DND-41 (cell line): Measurements from ENCODE around the gene ROCK1.
"Not testable (repeated sequence)": the region's sequence is repeated elsewhere in the genome, so short reads cannot be mapped to it uniquely, and the experiment has no call there.

ENCODE experiments used
- EZH2 ChIP-seq: IDR thresholded peaks from 3 replicates; pipeline ENCODE4 v1.6.1; 2012; ENCODE audit warnings: borderline replicate concordance, low read depth, mild to moderate bottlenecking, moderate library complexity, low read length, inconsistent platforms; ENCODE audit not compliant: severe bottlenecking
- TF ChIP-seq, protein P1 (sequence below): IDR thresholded peaks from 2 replicates; pipeline ENCODE4 v1.5.1; 2012; ENCODE audit warnings: borderline replicate concordance, low read length, moderate library complexity, mild to moderate bottlenecking; ENCODE audit not compliant: poor library complexity, severe bottlenecking; ENCODE audit errors: extremely low read depth

- TF ChIP-seq, protein P1, sequence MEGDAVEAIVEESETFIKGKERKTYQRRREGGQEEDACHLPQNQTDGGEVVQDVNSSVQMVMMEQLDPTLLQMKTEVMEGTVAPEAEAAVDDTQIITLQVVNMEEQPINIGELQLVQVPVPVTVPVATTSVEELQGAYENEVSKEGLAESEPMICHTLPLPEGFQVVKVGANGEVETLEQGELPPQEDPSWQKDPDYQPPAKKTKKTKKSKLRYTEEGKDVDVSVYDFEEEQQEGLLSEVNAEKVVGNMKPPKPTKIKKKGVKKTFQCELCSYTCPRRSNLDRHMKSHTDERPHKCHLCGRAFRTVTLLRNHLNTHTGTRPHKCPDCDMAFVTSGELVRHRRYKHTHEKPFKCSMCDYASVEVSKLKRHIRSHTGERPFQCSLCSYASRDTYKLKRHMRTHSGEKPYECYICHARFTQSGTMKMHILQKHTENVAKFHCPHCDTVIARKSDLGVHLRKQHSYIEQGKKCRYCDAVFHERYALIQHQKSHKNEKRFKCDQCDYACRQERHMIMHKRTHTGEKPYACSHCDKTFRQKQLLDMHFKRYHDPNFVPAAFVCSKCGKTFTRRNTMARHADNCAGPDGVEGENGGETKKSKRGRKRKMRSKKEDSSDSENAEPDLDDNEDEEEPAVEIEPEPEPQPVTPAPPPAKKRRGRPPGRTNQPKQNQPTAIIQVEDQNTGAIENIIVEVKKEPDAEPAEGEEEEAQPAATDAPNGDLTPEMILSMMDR, result not testable (repeated sequence)
- not testable (repeated sequence) for TF ChIP-seq EZH2
Observed at GRCh38 chr18:20950827-20951226, 160.8 kb downstream of the ROCK1 start.
